Right lobe of liver (tissue), 6 donors: ENCODE results near the gene AAK1. TPM values are rescaled to one million over a fixed set of nuclear protein-coding genes. Genes with fewer than 3 reads are reported as not detected.

ENCODE experiments used
- ATAC-seq, 4 donors: fragments of 200-7000 bp; cut with Tn5 transposase; one replicate each; pipeline ENCODE4 v1.9.1; 2020; ENCODE audit warnings: mild to moderate bottlenecking in 4 of 4, moderate library complexity in 4 of 4
- DNase-seq, 3 donors: peaks; one replicate each; pipeline ENCODE4 v3.0.0-alpha.2; 2020
- H3K27ac ChIP-seq, 3 donors: fragments of 200-600 bp; one replicate each; pipeline ENCODE4 v1.8.0; 2022
- H3K27me3 ChIP-seq, 2 donors: fragments of 200-600 bp; one replicate each; pipeline ENCODE4 v1.8.0; 2022
- H3K36me3 ChIP-seq, 4 donors: fragments of 200-600 bp; sonication (generic) in 1 of 4; one replicate each; pipeline versions ENCODE4 v1.5.1 to v1.8.0; 2017 to 2022; ENCODE audit warnings: control low read depth in 1 of 4
- H3K4me1 ChIP-seq, 4 donors: fragments of 200-600 bp; sonication (generic) in 1 of 4; one replicate each; pipeline versions ENCODE4 v1.5.1 to v1.8.0; 2017 to 2022; ENCODE audit warnings: control low read depth in 1 of 4
- H3K4me3 ChIP-seq, 3 donors: fragments of 200-600 bp; one replicate each; pipeline ENCODE4 v1.8.0; 2022
- H3K9me3 ChIP-seq, 4 donors: fragments of 200-600 bp; sonication (generic) in 1 of 4; one replicate each; pipeline versions ENCODE4 v1.5.1 to v1.8.0; 2017 to 2022; ENCODE audit warnings: control low read depth in 1 of 4
- CTCF ChIP-seq, 4 donors: fragments of 200-600 bp in 3 of 4; fragments of 450-650 bp in 1 of 4; IDR thresholded peaks; one replicate each; pipeline versions ENCODE4 v1.5.1 to v1.8.0; 2016 to 2022; ENCODE audit warnings: antibody characterized with exemption in 4 of 4, mild to moderate bottlenecking in 2 of 4
- POLR2A ChIP-seq: fragments of 450-650 bp; IDR thresholded peaks from one replicate; pipeline ENCODE4 v1.6.1; 2017; ENCODE audit warnings: antibody characterized with exemption, mild to moderate bottlenecking
- WGBS: methylation state at CpG from one replicate; pipeline ENCODE4 v1.1.6; 2018; ENCODE audit warnings: low coverage, low lambda C conversion rate; ENCODE audit not compliant: insufficient coverage; ENCODE audit errors: missing lambda C conversion rate; 5-methylcytosine and 5-hydroxymethylcytosine counted together
- intact Hi-C, 2 donors: fragments of 100-400 bp; cut with DNase I; formaldehyde crosslinking; loops; one replicate each; pipeline versions ENCODE4 v1.11.2 to v1.14.1; 2022
- total RNA-seq, 6 experiments: library from RNA; depleted of rRNA in 2 of 6; stranded (reverse); fragments of >200 nt in 2 of 6; fragmentation: NEBNext Ultra II Directional in 3 of 6; extraction: Animal tissue kit (Norgen Biotek cat#: 25700) in 3 of 6; gene quantifications; one replicate each; pipeline versions ENCODE4 v1.1.0 to v1.2.4, GENCODE V29; 2016 to 2023
- donor health status: DM: no; HTN: yes; CAD: no.
- donor health status: DM: no; HTN: no; CAD: no.
- donor health status: DM: no; HTN: no; CAD: no.
- donor health status: DM: no; HTN: yes; CAD: no.
- donor health status: DM: no; HTN: yes; CAD: no.

The AAK1 gene
- total RNA-seq, 6 experiments from 2014 or later, result 12.7 to 30.5 (median 20.5) TPM

- DNase-seq (no peak), ATAC-seq (no peak)
- no peak overlapping the region for H3K4me3 ChIP-seq
- TF ChIP-seq POLR2A, result no peak
- TF ChIP-seq CTCF (IDR thresholded peaks at IDR 0.05), result no peak
- H3K4me1 ChIP-seq, result no peaks in the 10 kb centered on the region
- no peaks in the 10 kb centered on the region for H3K27me3 ChIP-seq
- intact Hi-C loops, result no loop called here
- 96% methylated on average over 3 of the region's 3 CpGs for WGBS
- H3K27ac ChIP-seq, result no peak overlapping the region
- no peaks in the 10 kb centered on the region for H3K9me3 ChIP-seq
- H3K36me3 ChIP-seq, result no peaks in the 10 kb centered on the region
Observed at GRCh38 chr2:69462780-69463179, 180.8 kb downstream of the AAK1 start.

GRCh38 chr2:69461404-69461803 is 182.1 kb downstream of the AAK1 start:
- Histone ChIP-seq H3K27me3 (no peaks in the 10 kb centered on the region), H3K36me3 (no peaks in the 10 kb centered on the region), H3K4me1 (no peaks in the 10 kb centered on the region), H3K9me3 (no peaks in the 10 kb centered on the region), H3K4me3 (no peak overlapping the region), H3K27ac (no peak overlapping the region)
- ATAC-seq, result no peak
- intact Hi-C loops, result no loop called here
- WGBS, result 98% methylated on average over 4 of the region's 6 CpGs
- DNase-seq, result no peak
- TF ChIP-seq POLR2A, result no peak
- no peak for TF ChIP-seq CTCF (IDR thresholded peaks at IDR 0.05)

- Histone ChIP-seq H3K9me3 (no peaks in the 10 kb centered on the region), H3K27ac (no peak overlapping the region), H3K4me1 (no peaks in the 10 kb centered on the region), H3K4me3 (no peak overlapping the region), H3K27me3 (no peaks in the 10 kb centered on the region), H3K36me3 (no peaks in the 10 kb centered on the region)
- DNase-seq (no peak), ATAC-seq (no peak)
- no peak for TF ChIP-seq POLR2A
- no peak for TF ChIP-seq CTCF (IDR thresholded peaks at IDR 0.05)
- 82% methylated on average over 4 of the region's 4 CpGs for WGBS
- intact Hi-C loops, result no loop called here
Observed at GRCh38 chr2:69459936-69460335, 183.6 kb downstream of the AAK1 start.

- intact Hi-C loops, result no loop called here
- no peaks in the 10 kb centered on the region for H3K27me3 ChIP-seq
- H3K9me3 ChIP-seq, result no peaks in the 10 kb centered on the region
- no peaks in the 10 kb centered on the region for H3K4me1 ChIP-seq
- H3K36me3 ChIP-seq, result no peaks in the 10 kb centered on the region
- TF ChIP-seq CTCF (IDR thresholded peaks at IDR 0.05) (no peak), POLR2A (no peak)
- no peak overlapping the region for H3K4me3 ChIP-seq
- no peak for ATAC-seq
- no peak overlapping the region for H3K27ac ChIP-seq
- no peak for DNase-seq
Observed at GRCh38 chr2:69456950-69457445, 186.5 kb downstream of the AAK1 start.

GRCh38 chr2:69456154-69456553 is 187.4 kb downstream of the AAK1 start:
- no peak overlapping the region for H3K4me3 ChIP-seq
- no peak for ATAC-seq
- intact Hi-C loops, result no loop called here
- DNase-seq, result no peak
- H3K36me3 ChIP-seq, result no peaks in the 10 kb centered on the region
- no peaks in the 10 kb centered on the region for H3K27me3 ChIP-seq
- WGBS, result 91% methylated on average over 6 of the region's 7 CpGs
- H3K4me1 ChIP-seq, result no peaks in the 10 kb centered on the region
- no peaks in the 10 kb centered on the region for H3K9me3 ChIP-seq
- no peak for TF ChIP-seq POLR2A
- TF ChIP-seq CTCF (IDR thresholded peaks at IDR 0.05), result no peak
- no peak overlapping the region for H3K27ac ChIP-seq
